ENCODE data around the gene CHIT1. TPM values are rescaled to one million over a fixed set of nuclear protein-coding genes. Genes with fewer than 3 reads are reported as not detected.
"Not testable (repeated sequence)": the region's sequence is repeated elsewhere in the genome, so short reads cannot be mapped to it uniquely, and the experiment has no call there.

The CHIT1 gene
- total and polyA plus RNA-seq, 10 donors = 2.0 to 165 (median 6.7) TPM

GRCh38 chr1:203267347-203267846, 37.9 kb upstream of the CHIT1 start:
- 0 to 1% (median 0%) methylated on average over 13 to 20 of the region's 20 CpGs for WGBS, 5 donors
- intact Hi-C loops (cut with DNase I; ENCODE audit: low total_unique reads) = loop anchor here (5.0 kb wide), 1 partner anchor 220 kb away; no protein-coding TSS in a partner anchor
- H3K9me3 ChIP-seq = no peaks in the 10 kb centered on the region
- H3K4me3 ChIP-seq = peak overlapping the region; percentile 23 to 69 (median 44)
- H3K4me1 ChIP-seq = peaks cover 18 to 69% (median 36%) of the 10 kb centered on the region in 6 donors
- DNase-seq = peak; percentile 90
- TF ChIP-seq POLR2A (IDR thresholded peaks at IDR 0.05) (no peak), POLR2AphosphoS5 (IDR thresholded peaks at IDR 0.05) (peak; percentile 24 to 55 (median 38)), CTCF (IDR thresholded peaks at IDR 0.05 in 8 of 11, conservative IDR thresholded peaks at IDR 0.05 in 3 of 11) (peak; percentile 91 to 97 (median 94))
- peak overlapping the region; percentile 64 to 86 (median 80) for H3K27ac ChIP-seq
- H3K27me3 ChIP-seq (replicated peaks in 1 of 7) = peaks cover 0 to 6% (median 0%) of the 10 kb centered on the region in 7 donors
- H3K36me3 ChIP-seq = no peaks in the 10 kb centered on the region

GRCh38 chr1:203266140-203266539, 36.7 kb upstream of the CHIT1 start:
- not testable (repeated sequence) for H3K27me3 ChIP-seq (replicated peaks in 1 of 7); H3K4me3 ChIP-seq; DNase-seq; H3K27ac ChIP-seq; H3K36me3 ChIP-seq; H3K9me3 ChIP-seq
- H3K4me1 ChIP-seq = peaks cover 12 to 56% (median 29%) of the 10 kb centered on the region in 6 donors
- 67 to 83% (median 76%) methylated on average over 5 of the region's 5 CpGs for WGBS, 5 donors
- intact Hi-C loops (cut with DNase I; ENCODE audit: low total_unique reads) = loop anchor here (5.0 kb wide), 1 partner anchor 221 kb away; no protein-coding TSS in a partner anchor

- H3K27ac ChIP-seq = no peak overlapping the region
- no peak overlapping the region for H3K4me3 ChIP-seq
- H3K36me3 ChIP-seq = no peaks in the 10 kb centered on the region
- 64 to 90% (median 71%) methylated on average over 4 of the region's 4 CpGs for WGBS, 5 donors
- TF ChIP-seq POLR2AphosphoS5 (IDR thresholded peaks at IDR 0.05) (no peak), POLR2A (IDR thresholded peaks at IDR 0.05) (no peak), CTCF (IDR thresholded peaks at IDR 0.05 in 8 of 11, conservative IDR thresholded peaks at IDR 0.05 in 3 of 11) (no peak)
- DNase-seq = no peak
- H3K27me3 ChIP-seq (replicated peaks in 1 of 7) = peaks cover 0 to 6% (median 0%) of the 10 kb centered on the region in 7 donors
- intact Hi-C loops (cut with DNase I; ENCODE audit: low total_unique reads) = loop anchor here (5.0 kb wide), 1 partner anchor 222 kb away; no protein-coding TSS in a partner anchor
- H3K4me1 ChIP-seq = peaks cover 12 to 50% (median 23%) of the 10 kb centered on the region in 6 donors
- no peaks in the 10 kb centered on the region for H3K9me3 ChIP-seq
Measured at GRCh38 chr1:203265541-203265940, 36.1 kb upstream of the CHIT1 start.

- WGBS, 5 donors = 83 to 89% (median 84%) methylated on average over 6 of the region's 6 CpGs
- peaks cover 0 to 6% (median 0%) of the 10 kb centered on the region in 7 donors for H3K27me3 ChIP-seq (replicated peaks in 1 of 7)
- H3K9me3 ChIP-seq = no peaks in the 10 kb centered on the region
- DNase-seq = no peak
- H3K27ac ChIP-seq = no peak overlapping the region
- peaks cover 9 to 36% (median 16%) of the 10 kb centered on the region in 6 donors for H3K4me1 ChIP-seq
- TF ChIP-seq POLR2A (IDR thresholded peaks at IDR 0.05) (no peak), CTCF (IDR thresholded peaks at IDR 0.05 in 8 of 11, conservative IDR thresholded peaks at IDR 0.05 in 3 of 11) (no peak), POLR2AphosphoS5 (IDR thresholded peaks at IDR 0.05) (no peak)
- H3K4me3 ChIP-seq = no peak overlapping the region
- intact Hi-C loops (cut with DNase I; ENCODE audit: low total_unique reads) = no loop called here
- H3K36me3 ChIP-seq = no peaks in the 10 kb centered on the region
Measured at GRCh38 chr1:203264052-203264501, 34.6 kb upstream of the CHIT1 start.
